Psoas muscle (tissue), 8 donors: ENCODE data around the gene TRIM40. TPM values are rescaled to one million over a fixed set of nuclear protein-coding genes. Genes with fewer than 3 reads are reported as not detected.

ENCODE experiments used
- ATAC-seq, 4 donors: fragments of 200-7000 bp; cut with Tn5 transposase; one replicate each; pipeline ENCODE4 v1.9.1; 2020; ENCODE audit warnings: moderate library complexity in 3 of 4, mild to moderate bottlenecking in 2 of 4
- DNase-seq, 2 donors: peaks; one replicate each; pipeline ENCODE4 v3.0.0-alpha.2; 2020
- H3K27ac ChIP-seq: fragments of 200-600 bp; one replicate; pipeline ENCODE4 v1.8.0; 2022
- H3K27me3 ChIP-seq, 3 donors: fragments of 200-600 bp in 1 of 3; one replicate each; pipeline versions ENCODE4 v1.6.1 to v1.8.0; 2013 to 2022; ENCODE audit warnings: low read length in 2 of 3, mild to moderate bottlenecking in 2 of 3, moderate library complexity in 1 of 3; ENCODE audit not compliant: insufficient read depth in 3 of 3
- H3K36me3 ChIP-seq, 2 donors: fragments of 200-600 bp in 1 of 2; one replicate each; pipeline versions ENCODE4 v1.6.1 to v1.8.0; 2013 to 2022; ENCODE audit warnings: low read depth in 1 of 2, mild to moderate bottlenecking in 1 of 2, moderate library complexity in 1 of 2; ENCODE audit not compliant: insufficient read depth in 1 of 2
- H3K4me1 ChIP-seq: fragments of 200-600 bp; one replicate; pipeline ENCODE4 v1.8.0; 2022
- H3K4me3 ChIP-seq: fragments of 200-600 bp; one replicate; pipeline ENCODE4 v1.8.0; 2022; ENCODE audit warnings: mild to moderate bottlenecking
- H3K9me3 ChIP-seq: fragments of 200-600 bp; one replicate; pipeline ENCODE4 v1.8.0; 2022
- WGBS, 3 donors: extraction: QIAGEN DNeasy Blood & Tissue Kit; methylation state at CpG; one replicate each; pipeline versions ENCODE4 v1.1.6 to v1.1.7; 2013; 5-methylcytosine and 5-hydroxymethylcytosine counted together
- intact Hi-C, 2 donors: fragments of 100-400 bp; cut with DNase I; formaldehyde crosslinking; loops; one replicate each; pipeline versions ENCODE4 v1.11.0 to v1.14.2; 2022
- long read RNA-seq, 2 donors: library from polyadenylated mRNA; unstranded; transcript quantifications; one replicate each; pipeline ENCODE4 v2.0.0, GENCODE V29; 2021
- polyA plus RNA-seq, 3 donors: library from polyadenylated mRNA; stranded (reverse); fragments of 200-250 nt; gene quantifications; one replicate each; pipeline ENCODE4 v1.2.3, GENCODE V29; 2013
- total RNA-seq, 4 donors: library from RNA; stranded (reverse); fragmentation: NEBNext Ultra II Directional in 2 of 4; extraction: Animal tissue kit (Norgen Biotek cat#: 25700) in 2 of 4; gene quantifications; one replicate each; pipeline versions ENCODE4 v1.2.1 to v1.2.4, GENCODE V29; 2021 to 2023
- TF ChIP-seq, protein P1 (sequence below): fragments of 200-600 bp; IDR thresholded peaks from one replicate; pipeline ENCODE4 v1.8.0; 2022; ENCODE audit warnings: antibody characterized with exemption
- donor health status: healthy with polysubstance abuse.
- donor health status: DM: no; HTN: no; CAD: no; lungs with moderate emphysema.
- donor health status: Bipolar disorder and iron deficiency.
- donor health status: healthy.
- donor health status: DM: yes; HTN: yes; CAD: no.
- donor health status: DM: no; HTN: no; CAD: no.
- donor health status: DM: no; HTN: no; CAD: no.
- donor health status: DM: yes; HTN: yes; CAD: no.

TRIM40 gene, protein sequence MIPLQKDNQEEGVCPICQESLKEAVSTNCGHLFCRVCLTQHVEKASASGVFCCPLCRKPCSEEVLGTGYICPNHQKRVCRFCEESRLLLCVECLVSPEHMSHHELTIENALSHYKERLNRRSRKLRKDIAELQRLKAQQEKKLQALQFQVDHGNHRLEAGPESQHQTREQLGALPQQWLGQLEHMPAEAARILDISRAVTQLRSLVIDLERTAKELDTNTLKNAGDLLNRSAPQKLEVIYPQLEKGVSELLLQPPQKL
- not detected for total RNA-seq
- polyA plus RNA-seq: under 1 TPM in 1 of 3 donors, not detected in 2; 0.03 TPM
- long read RNA-seq, donor 1: 0 reads
- long read RNA-seq, donor 2: 0 reads

DNA sequence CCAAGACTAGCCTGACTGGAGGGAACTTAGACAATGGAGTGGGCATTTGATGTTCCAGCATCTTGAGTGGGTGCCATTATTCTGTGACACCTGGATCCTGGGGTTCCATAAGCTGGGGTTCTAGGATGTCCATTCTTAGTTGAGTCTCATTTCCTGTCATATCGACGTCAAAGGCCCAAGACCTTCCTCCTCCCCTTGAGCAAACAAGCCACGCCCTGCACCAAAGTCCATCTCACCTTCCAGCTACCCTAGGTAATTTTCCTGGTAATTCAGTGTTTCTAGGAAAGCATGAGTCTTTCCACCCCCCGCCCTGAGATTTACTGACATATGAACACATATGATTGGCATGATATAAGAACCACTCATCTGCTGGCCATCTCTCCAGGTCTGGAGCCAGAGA lies at the start of gene TRIM40:
TRIM40 (plus strand) TSS at position 384 of the 400 bp plus-strand sequence. CDS start 897 bp downstream, outside the sequence.
- ATAC-seq: no peak
- H3K27ac ChIP-seq: no peak within 1 kb of the TSS
- TF ChIP-seq, protein P1, sequence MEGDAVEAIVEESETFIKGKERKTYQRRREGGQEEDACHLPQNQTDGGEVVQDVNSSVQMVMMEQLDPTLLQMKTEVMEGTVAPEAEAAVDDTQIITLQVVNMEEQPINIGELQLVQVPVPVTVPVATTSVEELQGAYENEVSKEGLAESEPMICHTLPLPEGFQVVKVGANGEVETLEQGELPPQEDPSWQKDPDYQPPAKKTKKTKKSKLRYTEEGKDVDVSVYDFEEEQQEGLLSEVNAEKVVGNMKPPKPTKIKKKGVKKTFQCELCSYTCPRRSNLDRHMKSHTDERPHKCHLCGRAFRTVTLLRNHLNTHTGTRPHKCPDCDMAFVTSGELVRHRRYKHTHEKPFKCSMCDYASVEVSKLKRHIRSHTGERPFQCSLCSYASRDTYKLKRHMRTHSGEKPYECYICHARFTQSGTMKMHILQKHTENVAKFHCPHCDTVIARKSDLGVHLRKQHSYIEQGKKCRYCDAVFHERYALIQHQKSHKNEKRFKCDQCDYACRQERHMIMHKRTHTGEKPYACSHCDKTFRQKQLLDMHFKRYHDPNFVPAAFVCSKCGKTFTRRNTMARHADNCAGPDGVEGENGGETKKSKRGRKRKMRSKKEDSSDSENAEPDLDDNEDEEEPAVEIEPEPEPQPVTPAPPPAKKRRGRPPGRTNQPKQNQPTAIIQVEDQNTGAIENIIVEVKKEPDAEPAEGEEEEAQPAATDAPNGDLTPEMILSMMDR: no peak
- WGBS, 3 donors: 65 to 74% (median 71%) methylated on average over 4 of the region's 4 CpGs
- no peaks in the 10 kb centered on the region for H3K9me3 ChIP-seq
- intact Hi-C loops: loop anchor here in 1 of 2 donors (10.0 kb wide), 1 partner anchor 291 kb away; no protein-coding TSS in a partner anchor
- H3K36me3 ChIP-seq: no peaks in the 10 kb centered on the region
- peaks cover 0 to 39% (median 4%) of the 10 kb centered on the region in 3 donors for H3K27me3 ChIP-seq
- no peak within 1 kb of the TSS for H3K4me3 ChIP-seq
- no peaks in the 10 kb centered on the region for H3K4me1 ChIP-seq
- DNase-seq: no peak

DNA sequence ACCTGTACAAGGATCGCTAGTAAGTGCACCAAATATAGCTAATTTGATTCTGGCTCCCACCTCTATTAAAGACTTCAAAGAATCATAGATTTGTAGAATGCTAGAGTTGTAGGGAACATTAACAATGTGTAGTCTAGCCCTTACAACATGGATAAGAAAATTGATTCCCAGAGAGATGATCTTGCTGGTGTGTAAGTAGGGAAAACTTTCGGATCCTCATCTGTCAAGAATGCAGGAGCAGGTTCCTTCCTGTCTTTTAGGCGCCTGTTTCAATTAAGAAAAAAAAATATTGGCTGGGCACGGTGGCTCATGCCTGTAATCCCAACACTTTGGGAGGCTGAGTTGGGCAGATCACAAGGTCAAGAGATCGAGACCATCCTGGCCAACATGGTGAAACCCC lies 48.1 kb upstream of the TRIM40 start:
- H3K27ac ChIP-seq: no peak overlapping the region
- DNase-seq: no peak
- no peaks in the 10 kb centered on the region for H3K36me3 ChIP-seq
- no peaks in the 10 kb centered on the region for H3K4me1 ChIP-seq
- no peaks in the 10 kb centered on the region for H3K9me3 ChIP-seq
- ATAC-seq: no peak
- 58 to 71% (median 65%) methylated on average over 5 of the region's 5 CpGs for WGBS, 3 donors
- TF ChIP-seq, protein P1: no peak
- H3K27me3 ChIP-seq: peaks cover 3 to 36% (median 5%) of the 10 kb centered on the region in 3 donors
- no peak overlapping the region for H3K4me3 ChIP-seq
- intact Hi-C loops: no loop called here

DNA sequence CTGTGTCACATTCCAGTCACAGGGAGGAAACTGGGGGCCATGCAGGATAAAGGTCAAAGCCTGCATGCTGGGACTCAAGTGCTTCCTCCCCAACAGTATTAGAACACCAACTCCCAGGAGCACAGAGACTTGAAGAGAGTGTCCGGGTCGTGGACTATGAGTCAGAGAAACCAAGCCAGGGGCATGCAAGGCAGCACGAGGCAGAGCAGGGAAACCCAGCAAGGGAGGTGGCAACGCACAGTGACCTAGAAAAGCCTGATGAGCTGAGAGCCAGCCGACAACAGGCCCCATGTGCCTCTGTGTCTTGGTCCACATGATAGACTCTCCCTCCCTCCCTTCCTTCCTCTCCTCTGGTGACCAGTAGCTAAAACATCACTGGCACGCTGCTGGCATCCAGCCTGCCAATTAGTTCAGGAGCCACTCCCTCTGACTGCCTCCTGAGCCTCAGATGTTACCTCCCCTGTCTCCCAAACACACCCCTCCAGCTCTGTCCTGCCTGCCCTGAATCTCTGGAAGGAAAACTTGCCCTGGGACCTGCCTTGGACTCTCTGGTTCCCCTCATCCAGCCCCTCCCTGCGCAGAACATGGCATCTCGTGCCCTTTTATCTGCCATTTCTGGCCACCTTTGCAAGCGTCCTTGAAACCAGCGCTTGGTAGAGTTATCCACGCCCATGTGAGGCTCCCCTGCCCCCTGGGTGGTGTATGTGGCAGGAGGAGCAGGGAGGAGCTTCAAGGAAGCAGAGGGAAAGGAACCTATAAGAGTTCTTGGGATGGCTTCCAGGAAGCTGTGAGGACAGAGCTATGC lies 44.2 kb upstream of the TRIM40 start:
- WGBS, 3 donors: 27 to 30% (median 30%) methylated on average over 11 of the region's 11 CpGs

DNA sequence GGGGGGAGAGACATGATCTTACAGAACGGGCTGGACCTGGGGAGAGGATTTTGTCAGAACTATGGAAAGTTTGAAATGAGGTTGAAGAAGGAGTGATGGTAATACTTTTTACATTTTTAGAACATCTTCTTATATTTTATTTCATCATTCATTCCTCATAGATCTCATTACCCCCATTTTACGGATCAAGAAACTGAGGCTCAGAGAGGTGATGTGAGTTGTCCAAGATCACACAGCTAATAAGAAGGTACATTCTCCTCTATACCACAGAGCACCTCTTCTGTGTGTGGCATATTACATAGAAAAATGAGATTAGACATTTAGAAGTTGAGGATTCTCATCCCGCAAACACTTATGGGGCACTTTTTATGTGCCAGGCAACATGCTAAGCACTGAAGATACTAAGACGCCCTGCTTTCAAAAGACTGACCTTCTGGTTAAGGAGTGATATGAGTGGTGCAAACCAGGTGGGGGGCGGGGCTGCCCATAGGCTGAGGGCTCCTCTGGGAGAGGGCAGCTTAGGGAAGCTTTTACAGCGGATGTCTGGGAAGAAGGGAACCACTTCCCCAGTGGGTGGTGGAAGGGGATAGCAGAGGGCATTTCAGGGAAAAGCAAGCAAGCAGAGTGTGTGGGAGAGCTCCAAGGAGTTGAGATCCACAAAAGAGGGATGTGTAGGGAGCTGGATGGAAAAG lies 42.9 kb upstream of the TRIM40 start:
- DNase-seq (no peak), ATAC-seq (no peak)
- Histone ChIP-seq H3K9me3 (no peaks in the 10 kb centered on the region), H3K27ac (no peak overlapping the region), H3K4me1 (no peaks in the 10 kb centered on the region), H3K4me3 (no peak overlapping the region), H3K36me3 (no peaks in the 10 kb centered on the region), H3K27me3 (peaks cover 0 to 60% (median 7%) of the 10 kb centered on the region in 3 donors)
- intact Hi-C loops: no loop called here
- 60 to 65% (median 62%) methylated on average over 6 of the region's 6 CpGs for WGBS, 3 donors
- TF ChIP-seq, protein P1: no peak

More for the DNA sequence above, 44.2 kb upstream of the TRIM40 start:
- Histone ChIP-seq H3K9me3 (no peaks in the 10 kb centered on the region), H3K4me1 (no peaks in the 10 kb centered on the region), H3K27me3 (peaks cover 3 to 58% (median 5%) of the 10 kb centered on the region in 3 donors), H3K27ac (no peak overlapping the region), H3K36me3 (no peaks in the 10 kb centered on the region), H3K4me3 (no peak overlapping the region)
- DNase-seq (peak in 1 of 2 donors; percentile 33), ATAC-seq (peak in 1 of 4 donors; percentile 34)
- intact Hi-C loops: no loop called here
- TF ChIP-seq, protein P1: no peak
